LNCAP (cell line): Measurements from ENCODE around the gene BRI3.

Experiments
- TF ChIP-seq, protein P1 (sequence below): fragments of 450-650 bp; IDR thresholded peaks from 2 replicates; pipeline ENCODE4 v1.5.1; 2017; ENCODE audit warnings: mild to moderate bottlenecking

Gene BRI3

DNA sequence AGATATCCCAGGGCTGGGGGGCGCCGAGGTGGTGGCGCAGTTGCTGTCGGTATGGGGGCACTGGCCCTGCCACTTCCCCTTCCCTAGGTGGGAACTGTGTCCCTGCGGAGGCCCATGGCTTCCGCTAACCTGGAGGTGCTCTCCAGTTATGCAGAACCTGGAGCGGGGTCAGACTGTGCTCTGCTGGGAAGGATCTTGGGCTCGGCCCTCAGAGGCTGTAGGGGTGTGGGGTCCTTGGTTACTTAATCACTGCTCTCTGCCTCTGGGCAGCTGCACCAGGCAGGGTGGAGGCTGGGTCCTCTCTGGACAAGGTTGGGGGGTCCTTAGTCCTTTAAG, 2.4 kb downstream of the BRI3 start:
- TF ChIP-seq, protein P1, sequence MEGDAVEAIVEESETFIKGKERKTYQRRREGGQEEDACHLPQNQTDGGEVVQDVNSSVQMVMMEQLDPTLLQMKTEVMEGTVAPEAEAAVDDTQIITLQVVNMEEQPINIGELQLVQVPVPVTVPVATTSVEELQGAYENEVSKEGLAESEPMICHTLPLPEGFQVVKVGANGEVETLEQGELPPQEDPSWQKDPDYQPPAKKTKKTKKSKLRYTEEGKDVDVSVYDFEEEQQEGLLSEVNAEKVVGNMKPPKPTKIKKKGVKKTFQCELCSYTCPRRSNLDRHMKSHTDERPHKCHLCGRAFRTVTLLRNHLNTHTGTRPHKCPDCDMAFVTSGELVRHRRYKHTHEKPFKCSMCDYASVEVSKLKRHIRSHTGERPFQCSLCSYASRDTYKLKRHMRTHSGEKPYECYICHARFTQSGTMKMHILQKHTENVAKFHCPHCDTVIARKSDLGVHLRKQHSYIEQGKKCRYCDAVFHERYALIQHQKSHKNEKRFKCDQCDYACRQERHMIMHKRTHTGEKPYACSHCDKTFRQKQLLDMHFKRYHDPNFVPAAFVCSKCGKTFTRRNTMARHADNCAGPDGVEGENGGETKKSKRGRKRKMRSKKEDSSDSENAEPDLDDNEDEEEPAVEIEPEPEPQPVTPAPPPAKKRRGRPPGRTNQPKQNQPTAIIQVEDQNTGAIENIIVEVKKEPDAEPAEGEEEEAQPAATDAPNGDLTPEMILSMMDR, result no peak

DNA sequence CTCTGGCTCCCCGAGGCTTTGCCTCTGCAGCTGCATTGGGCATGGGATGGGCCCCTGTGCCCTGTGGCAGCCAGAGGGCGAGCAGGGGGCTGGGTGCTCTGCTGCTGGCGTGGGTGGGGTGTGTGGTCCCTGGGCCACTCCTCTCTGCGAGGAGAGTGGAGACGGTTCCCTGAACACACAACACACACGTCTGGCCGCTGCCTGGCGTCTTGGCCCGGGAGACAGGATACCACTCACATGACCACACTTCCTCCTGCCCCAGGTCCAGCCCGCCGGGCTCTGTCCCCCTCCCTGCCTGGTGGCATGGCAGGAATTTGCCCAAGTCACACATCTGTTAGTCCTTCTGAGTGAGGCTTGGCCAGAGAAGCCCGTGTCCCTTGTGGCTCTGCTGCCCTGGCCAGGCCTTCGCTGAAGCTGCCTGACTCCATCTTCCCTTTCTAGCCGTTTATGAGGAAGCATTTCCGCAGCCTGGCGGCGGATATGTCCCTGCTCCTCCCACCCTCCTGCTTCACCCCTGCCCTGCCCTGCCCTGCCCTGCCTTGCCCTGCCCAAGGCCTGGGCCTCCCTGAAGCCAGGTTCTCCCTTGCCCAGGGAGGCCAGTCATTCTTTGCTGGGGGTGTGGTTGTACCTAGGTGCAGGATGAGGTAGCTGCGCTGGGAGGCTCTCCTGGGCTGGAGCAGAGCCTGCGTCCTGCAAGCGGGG, 3.0 kb downstream of the BRI3 start:
- TF ChIP-seq, protein P1, result no peak

DNA sequence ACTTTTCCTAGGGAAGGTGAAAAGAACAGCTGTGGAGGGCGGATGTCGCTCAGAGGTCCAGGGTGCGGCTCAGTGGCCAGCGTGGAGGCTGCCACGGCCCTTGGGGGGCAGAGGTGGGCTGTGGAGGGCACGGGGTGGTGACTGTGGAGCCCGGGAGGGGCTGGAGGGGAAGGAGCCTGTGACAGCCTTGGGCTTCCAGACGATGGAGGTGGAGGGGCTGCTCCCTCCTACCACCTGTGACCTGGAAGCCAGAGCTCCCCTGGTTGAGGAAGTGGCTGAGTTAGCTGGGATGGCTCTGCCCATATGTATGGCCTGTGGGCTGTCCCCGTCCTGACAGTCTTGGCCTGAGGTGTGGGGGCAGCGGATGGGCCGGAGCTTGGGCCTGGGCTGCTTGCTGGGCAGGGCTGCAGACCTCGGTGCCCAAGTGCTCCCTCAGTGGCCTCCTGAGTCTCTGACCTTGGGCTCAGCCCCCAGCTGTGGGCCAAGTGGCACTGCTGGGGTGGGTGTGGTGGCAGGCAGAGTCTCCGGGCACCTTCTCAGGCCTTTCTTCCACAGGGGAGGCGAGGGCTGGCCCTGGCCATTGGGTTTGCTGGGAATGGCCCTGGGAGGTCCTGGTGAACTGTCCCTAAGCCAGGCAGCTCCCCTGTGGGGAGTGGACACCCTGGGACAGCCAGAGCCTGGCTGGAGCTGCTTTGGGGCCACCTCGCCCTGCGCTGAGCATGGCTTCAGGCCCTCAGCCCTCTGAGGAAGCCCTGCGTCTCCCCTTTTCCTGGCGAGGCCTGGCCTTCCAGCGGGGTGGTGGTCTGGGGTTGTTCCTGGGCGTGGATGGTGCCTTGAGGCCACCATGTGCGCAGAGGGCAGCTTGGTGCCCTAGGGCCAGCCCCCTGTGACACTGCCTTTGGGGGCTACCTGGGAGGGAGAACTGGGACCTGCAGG, 3.9 kb downstream of the BRI3 start:
- TF ChIP-seq, protein P1, result no peak

DNA sequence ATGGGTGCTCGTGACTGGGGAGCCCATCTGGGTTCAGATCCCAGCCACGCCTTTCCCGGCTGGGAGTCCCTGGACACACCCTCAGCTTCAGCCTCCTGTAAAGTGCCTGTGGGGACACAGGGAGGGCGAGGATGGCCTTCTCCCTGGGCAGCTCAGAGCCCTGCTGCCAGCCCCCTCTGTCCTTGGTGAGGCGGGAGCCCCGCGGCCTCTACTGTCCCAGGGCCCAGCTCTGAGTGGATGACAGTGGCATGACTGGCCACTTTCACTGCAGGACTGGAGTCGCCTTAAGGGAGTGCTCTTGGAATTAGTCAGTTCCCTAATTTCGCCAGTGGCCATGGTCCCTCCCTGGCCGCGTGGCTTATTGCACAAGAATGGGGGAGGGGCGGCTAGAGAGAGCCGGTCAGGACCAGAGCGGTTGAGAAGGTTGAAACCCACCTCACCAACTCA, 4.6 kb downstream of the BRI3 start:
- TF ChIP-seq, protein P1, result no peak

DNA sequence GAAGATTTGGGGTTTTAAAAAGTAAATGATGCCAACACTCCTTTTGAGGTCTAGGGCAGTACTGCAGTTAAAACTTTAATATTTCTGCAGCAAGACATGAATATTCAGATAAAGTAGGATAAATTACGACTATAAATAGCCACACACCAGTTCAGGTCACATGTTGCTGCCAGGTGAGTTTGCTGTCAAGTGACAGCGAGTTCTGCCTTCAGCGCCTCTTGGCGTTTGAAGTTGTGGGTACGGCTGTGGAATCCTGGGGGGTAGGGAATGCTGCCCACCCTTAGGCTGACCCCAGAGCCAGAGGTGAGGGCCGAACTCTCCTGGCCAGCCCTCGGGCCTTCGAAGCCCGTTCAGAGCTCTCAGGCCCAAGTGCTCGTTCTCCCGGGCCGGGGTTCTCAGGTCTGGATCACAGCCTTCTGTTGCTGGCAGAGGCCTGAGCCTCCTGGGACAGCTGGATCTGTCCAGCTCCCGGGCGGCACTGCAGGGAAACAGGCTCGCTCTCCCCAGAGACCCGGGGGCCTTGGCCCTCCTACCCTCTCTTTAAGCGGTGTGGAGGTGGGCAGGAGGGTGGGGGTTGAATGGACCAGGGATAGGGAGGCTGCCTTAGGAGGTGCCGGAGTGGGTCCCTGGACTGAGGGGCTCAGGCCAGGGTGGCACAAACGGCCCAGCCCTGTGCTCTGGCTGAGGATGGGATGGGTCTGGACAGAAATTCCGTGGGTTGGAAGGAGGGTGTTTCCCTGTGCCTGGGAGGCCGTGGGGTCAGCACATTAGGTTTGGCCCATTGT, 5.4 kb downstream of the BRI3 start:
- TF ChIP-seq, protein P1, result no peak

DNA sequence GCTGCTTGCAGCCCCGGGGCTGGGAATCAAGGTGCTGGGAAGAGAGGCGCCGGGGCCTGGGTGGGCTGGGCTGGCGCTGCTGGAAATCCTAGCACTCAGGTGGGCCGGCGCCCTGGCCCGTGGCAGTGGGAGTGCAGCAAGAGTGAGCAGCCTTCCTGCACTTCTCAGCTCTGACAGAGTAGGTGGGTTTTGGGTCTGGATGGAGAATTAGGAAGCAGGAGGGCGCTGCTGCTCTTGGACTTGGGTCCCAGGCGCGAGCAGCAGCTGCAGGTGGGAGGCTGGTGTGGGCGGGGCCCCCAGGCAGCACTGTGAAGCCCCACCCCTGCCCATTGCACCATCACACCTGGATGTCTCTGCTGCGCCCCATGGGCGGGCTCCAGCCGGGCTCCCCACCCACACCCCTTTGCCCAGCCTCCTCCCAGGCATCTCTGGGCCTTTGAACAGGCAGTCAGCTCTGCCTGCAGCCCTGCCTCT, 6.0 kb downstream of the BRI3 start:
- TF ChIP-seq, protein P1, result no peak
